Suprapubic skin (tissue), 4 donors: ENCODE data around the gene ZNF791. TPM values are rescaled to one million over a fixed set of nuclear protein-coding genes. Genes with fewer than 3 reads are reported as not detected.

Experiments used
- DNase-seq, 2 donors: peaks; one replicate each; pipeline ENCODE4 v3.0.0-alpha.2; 2019; ENCODE audit warnings: low spot score in 2 of 2
- H3K27ac ChIP-seq: fragments of 200-600 bp; sonication (generic); one replicate; pipeline ENCODE4 v1.5.1; 2019
- H3K27me3 ChIP-seq: fragments of 200-600 bp; sonication (generic); one replicate; pipeline ENCODE4 v1.5.1; 2019
- H3K36me3 ChIP-seq: fragments of 200-600 bp; sonication (generic); one replicate; pipeline ENCODE4 v1.5.1; 2019
- H3K4me1 ChIP-seq: fragments of 200-600 bp; sonication (generic); one replicate; pipeline ENCODE4 v1.5.1; 2019
- H3K4me3 ChIP-seq: fragments of 200-600 bp; sonication (generic); one replicate; pipeline ENCODE4 v1.5.1; 2019; ENCODE audit warnings: mild to moderate bottlenecking
- H3K9me3 ChIP-seq: fragments of 200-600 bp; sonication (generic); one replicate; pipeline ENCODE4 v1.5.1; 2019
- EP300 ChIP-seq: sonication (generic); formaldehyde crosslinking; IDR thresholded peaks from one replicate; pipeline ENCODE4 v1.6.1; 2017; ENCODE audit warnings: antibody characterized with exemption
- POLR2A ChIP-seq, 2 donors: fragments of 450-650 bp; IDR thresholded peaks; one replicate each; pipeline ENCODE4 v1.6.1; 2017; ENCODE audit warnings: antibody characterized with exemption in 2 of 2, mild to moderate bottlenecking in 2 of 2, moderate library complexity in 2 of 2
- POLR2AphosphoS5 ChIP-seq, 3 donors: sonication (generic); formaldehyde crosslinking; IDR thresholded peaks; one replicate each; pipeline ENCODE4 v1.6.1; 2017; ENCODE audit warnings: antibody characterized with exemption in 3 of 3
- WGBS: methylation state at CpG from one replicate; pipeline ENCODE4 v1.1.5; 2018; 5-methylcytosine and 5-hydroxymethylcytosine counted together
- total RNA-seq, 4 donors: library from RNA; depleted of rRNA; stranded (reverse); fragments of >200 nt; gene quantifications; one replicate each; pipeline ENCODE4 v1.1.0, GENCODE V29; 2016
- TF ChIP-seq, protein P1 (sequence below), 2 donors: fragments of 200-600 bp in 1 of 2; fragments of 450-650 bp in 1 of 2; sonication (generic) in 1 of 2; IDR thresholded peaks; one replicate each; pipeline ENCODE4 v1.5.1; 2016 to 2019; ENCODE audit warnings: antibody characterized with exemption in 2 of 2, mild to moderate bottlenecking in 1 of 2, moderate library complexity in 1 of 2

ZNF791 gene
- total RNA-seq, 4 donors from 2014 or later = 14.3 to 36.1 (median 17.3) TPM

DNA sequence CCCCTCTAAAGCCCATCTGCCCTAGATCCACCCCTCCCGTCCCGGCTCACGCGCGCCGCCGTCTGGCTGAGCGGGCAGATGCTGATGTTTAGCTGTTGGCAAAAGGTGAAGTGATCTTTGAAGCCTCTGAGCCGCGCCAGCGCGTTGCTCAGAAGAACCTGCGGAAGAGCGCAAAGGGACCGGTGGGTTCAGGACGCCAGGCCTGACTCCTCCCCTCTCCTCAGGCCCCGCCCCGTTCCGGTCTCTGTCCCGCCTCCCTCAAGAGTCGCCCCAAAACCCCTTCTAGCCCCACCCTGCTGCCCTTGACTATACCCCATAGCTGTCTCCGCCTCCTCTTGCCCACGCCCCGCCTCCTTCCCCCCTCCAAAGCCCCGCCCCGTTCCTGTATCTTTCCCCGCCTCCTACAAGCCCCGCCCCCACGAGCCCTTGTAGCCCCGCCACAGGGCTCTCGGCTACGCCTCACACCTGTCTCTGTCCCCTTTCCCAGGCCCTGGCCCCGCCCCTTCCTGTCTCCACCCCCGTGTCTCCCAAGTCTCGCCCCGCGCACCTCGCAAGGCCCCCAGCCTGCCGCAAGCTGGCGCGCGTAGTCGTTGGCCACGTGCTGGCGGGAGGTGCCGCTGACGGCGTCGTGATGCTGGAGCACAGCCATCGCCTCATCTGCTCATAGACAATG is 46.3 kb downstream of the ZNF791 start:
- H3K36me3 ChIP-seq = peaks cover 71% of the 10 kb centered on the region
- no peak for TF ChIP-seq POLR2AphosphoS5 (IDR thresholded peaks at IDR 0.05)
- no peak for TF ChIP-seq POLR2A (IDR thresholded peaks at IDR 0.05)
- no peak for TF ChIP-seq EP300
- no peaks in the 10 kb centered on the region for H3K27me3 ChIP-seq
- H3K4me1 ChIP-seq = no peaks in the 10 kb centered on the region
- no peak overlapping the region for H3K27ac ChIP-seq
- 75% methylated on average over 50 of the region's 50 CpGs for WGBS
- no peak overlapping the region for H3K4me3 ChIP-seq
- H3K9me3 ChIP-seq = no peaks in the 10 kb centered on the region
- no peak for DNase-seq

DNA sequence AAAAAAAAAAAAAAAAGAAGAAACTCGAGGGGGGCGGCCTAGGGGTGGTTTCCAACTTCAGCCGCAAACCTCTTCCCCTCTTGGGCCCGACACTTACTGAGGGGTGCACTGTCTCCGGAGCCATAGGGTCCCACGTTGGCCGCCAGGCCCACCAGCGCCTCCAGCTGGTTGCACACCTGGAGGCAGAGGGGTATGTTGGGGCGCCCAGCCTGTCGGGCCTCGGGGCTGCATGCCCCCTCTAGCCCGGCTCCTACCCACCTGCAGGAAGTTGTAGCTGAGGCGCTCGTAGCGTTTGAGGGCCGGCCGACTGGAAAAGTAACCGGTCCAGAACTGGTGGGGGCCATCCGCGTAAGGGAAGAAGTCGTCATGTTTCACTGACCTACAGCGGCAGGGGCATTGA is 47.2 kb downstream of the ZNF791 start:
- H3K9me3 ChIP-seq = no peaks in the 10 kb centered on the region
- no peak for DNase-seq
- WGBS = 96% methylated on average over 20 of the region's 22 CpGs
- no peak overlapping the region for H3K27ac ChIP-seq
- TF ChIP-seq EP300 (no peak), POLR2AphosphoS5 (IDR thresholded peaks at IDR 0.05) (no peak), POLR2A (IDR thresholded peaks at IDR 0.05) (no peak)
- TF ChIP-seq, protein P1, sequence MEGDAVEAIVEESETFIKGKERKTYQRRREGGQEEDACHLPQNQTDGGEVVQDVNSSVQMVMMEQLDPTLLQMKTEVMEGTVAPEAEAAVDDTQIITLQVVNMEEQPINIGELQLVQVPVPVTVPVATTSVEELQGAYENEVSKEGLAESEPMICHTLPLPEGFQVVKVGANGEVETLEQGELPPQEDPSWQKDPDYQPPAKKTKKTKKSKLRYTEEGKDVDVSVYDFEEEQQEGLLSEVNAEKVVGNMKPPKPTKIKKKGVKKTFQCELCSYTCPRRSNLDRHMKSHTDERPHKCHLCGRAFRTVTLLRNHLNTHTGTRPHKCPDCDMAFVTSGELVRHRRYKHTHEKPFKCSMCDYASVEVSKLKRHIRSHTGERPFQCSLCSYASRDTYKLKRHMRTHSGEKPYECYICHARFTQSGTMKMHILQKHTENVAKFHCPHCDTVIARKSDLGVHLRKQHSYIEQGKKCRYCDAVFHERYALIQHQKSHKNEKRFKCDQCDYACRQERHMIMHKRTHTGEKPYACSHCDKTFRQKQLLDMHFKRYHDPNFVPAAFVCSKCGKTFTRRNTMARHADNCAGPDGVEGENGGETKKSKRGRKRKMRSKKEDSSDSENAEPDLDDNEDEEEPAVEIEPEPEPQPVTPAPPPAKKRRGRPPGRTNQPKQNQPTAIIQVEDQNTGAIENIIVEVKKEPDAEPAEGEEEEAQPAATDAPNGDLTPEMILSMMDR (IDR thresholded peaks at IDR 0.05) = no peak
- H3K4me1 ChIP-seq = no peaks in the 10 kb centered on the region
- H3K36me3 ChIP-seq = peaks cover 78% of the 10 kb centered on the region
- no peak overlapping the region for H3K4me3 ChIP-seq
- no peaks in the 10 kb centered on the region for H3K27me3 ChIP-seq

DNA sequence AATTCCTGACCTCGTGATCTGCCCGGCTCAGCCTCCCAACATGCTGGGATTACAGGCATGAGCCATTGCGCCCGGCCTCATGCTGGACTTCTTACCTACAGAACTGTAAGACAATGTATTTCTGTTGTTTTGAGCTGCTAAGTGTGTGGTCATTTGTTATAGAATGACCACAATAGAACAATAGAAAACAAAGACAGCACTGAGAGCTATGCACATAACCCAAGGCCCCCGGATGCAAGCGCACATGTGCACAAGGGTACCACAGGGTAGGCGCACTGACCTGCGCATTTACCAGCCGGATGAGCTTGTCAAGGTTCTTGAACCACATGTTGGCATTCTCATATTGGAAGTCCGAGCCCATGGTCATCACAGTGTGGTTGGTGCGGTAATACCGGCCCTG is 50.3 kb downstream of the ZNF791 start:
- no peak overlapping the region for H3K27ac ChIP-seq
- H3K4me3 ChIP-seq = no peak overlapping the region
- no peak for TF ChIP-seq POLR2AphosphoS5 (IDR thresholded peaks at IDR 0.05)
- no peak for TF ChIP-seq EP300
- DNase-seq = no peak
- H3K4me1 ChIP-seq = peaks cover 8% of the 10 kb centered on the region
- 97% methylated on average over 12 of the region's 12 CpGs for WGBS
- H3K27me3 ChIP-seq = no peaks in the 10 kb centered on the region
- no peaks in the 10 kb centered on the region for H3K9me3 ChIP-seq
- H3K36me3 ChIP-seq = peaks cover 81% of the 10 kb centered on the region

DNA sequence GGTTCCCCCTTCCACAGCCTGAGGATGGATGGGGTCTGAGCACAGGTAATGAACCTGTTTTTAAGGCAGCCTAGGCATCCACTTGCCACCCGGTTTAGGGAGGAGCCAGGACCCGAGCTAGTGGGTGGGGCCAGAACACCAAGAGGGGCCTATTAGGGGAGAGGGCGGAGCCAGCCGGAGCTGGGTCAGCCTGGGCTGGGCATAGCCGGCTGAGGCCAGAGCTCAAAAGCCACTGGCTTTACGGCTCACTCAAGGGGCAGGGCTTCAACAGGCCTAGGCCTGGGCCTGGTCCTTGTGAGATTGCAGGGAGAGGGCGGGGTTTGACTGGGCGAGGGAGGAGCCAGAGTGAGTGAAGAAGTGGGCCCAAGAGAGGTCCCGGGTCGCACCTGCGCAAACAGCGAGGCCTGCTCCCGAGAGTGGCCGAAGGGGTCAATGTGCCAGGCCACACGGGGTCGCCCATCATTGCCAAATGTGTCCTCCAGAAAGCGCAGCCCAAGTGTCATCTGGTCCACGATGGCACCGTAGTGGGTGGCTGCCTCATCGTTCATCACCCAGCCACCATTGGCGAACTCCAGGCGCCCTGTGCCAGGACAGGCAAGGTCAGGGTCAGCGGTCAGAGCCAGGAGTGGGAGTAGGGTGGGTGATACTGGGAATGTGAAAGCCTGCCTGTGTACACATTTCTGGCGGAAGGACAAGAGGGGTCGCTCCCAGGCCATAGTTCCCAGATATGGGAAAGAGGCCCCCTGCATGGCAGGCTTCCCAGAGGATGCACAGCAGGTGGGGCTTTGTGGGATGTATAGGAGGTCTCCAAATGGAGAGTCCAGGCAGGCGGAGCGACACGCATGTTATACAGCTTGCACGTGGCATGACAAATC is 53.9 kb downstream of the ZNF791 start:
- Histone ChIP-seq H3K27ac (no peak overlapping the region), H3K36me3 (peaks cover 57% of the 10 kb centered on the region), H3K4me3 (no peak overlapping the region), H3K9me3 (no peaks in the 10 kb centered on the region), H3K27me3 (no peaks in the 10 kb centered on the region), H3K4me1 (peaks cover 33% of the 10 kb centered on the region)
- 79% methylated on average over 29 of the region's 29 CpGs for WGBS
- TF ChIP-seq POLR2A (IDR thresholded peaks at IDR 0.05) (no peak), EP300 (no peak), POLR2AphosphoS5 (IDR thresholded peaks at IDR 0.05) (no peak)
- TF ChIP-seq, protein P1 (IDR thresholded peaks at IDR 0.05) = no peak
- DNase-seq = peak in 1 of 2 donors; percentile 61

DNA sequence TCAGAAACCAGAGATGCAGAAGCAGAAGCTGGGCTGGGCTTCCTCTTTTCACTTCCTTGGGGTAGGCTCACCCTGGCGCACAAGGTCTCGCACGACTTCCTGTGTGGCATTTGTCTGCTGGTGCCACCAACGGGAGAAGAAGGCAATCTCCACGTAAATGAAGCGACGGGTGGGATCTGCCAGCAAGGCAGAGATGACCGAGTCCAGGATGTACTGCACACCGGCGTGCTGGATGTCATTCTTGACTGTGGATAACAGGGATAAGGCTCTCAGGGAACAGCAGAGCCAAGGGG is 54.5 kb downstream of the ZNF791 start:
- Histone ChIP-seq H3K27me3 (no peaks in the 10 kb centered on the region), H3K27ac (no peak overlapping the region), H3K9me3 (no peaks in the 10 kb centered on the region), H3K4me3 (peak overlapping the region; percentile 83), H3K4me1 (peaks cover 37% of the 10 kb centered on the region), H3K36me3 (peaks cover 51% of the 10 kb centered on the region)
- WGBS = 83% methylated on average over 10 of the region's 10 CpGs
- DNase-seq = peak in 1 of 2 donors; percentile 67
- TF ChIP-seq, protein P1 (IDR thresholded peaks at IDR 0.05) = no peak
- no peak for TF ChIP-seq POLR2A (IDR thresholded peaks at IDR 0.05)
- TF ChIP-seq POLR2AphosphoS5 (IDR thresholded peaks at IDR 0.05) = no peak
- TF ChIP-seq EP300 = no peak

DNA sequence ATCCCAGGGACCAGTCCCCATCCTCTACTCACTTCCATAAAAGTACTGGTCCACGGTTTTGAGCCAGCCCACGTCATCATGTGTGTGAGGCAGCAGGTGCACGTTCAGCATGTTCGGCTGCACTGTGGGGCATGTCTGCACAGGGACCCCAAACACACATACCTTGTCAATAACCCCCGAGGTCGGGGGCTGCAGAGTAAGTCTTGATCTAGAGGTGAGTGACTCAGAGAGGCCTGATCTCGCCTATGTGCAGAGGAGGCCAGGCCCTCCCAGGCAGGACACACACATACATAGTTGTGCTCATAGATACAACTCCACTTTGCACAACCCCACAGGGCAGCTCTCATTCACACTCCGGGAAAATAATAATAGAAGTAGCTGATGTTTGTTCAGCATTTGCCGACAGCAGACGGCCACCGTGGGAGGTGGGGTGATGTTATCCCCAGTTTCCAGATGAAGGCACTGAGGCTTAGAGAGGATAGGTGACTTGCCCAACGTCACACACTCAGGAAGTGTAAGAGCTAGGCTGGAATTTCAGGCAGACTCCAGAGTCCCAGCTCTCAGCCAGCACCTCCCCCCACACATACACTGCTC is 55.0 kb downstream of the ZNF791 start:
- no peak for TF ChIP-seq EP300
- TF ChIP-seq, protein P1 (IDR thresholded peaks at IDR 0.05) = no peak
- no peak for TF ChIP-seq POLR2AphosphoS5 (IDR thresholded peaks at IDR 0.05)
- TF ChIP-seq POLR2A (IDR thresholded peaks at IDR 0.05) = no peak
- Histone ChIP-seq H3K4me3 (peak overlapping the region; percentile 83), H3K27me3 (no peaks in the 10 kb centered on the region), H3K27ac (no peak overlapping the region), H3K9me3 (no peaks in the 10 kb centered on the region), H3K4me1 (peaks cover 43% of the 10 kb centered on the region), H3K36me3 (peaks cover 48% of the 10 kb centered on the region)
- whole genome bisulfite sequencing = 44% methylated on average over 8 of the region's 12 CpGs
- peak in 1 of 2 donors; percentile 60 for DNase-seq
